Measurements from ENCODE around the gene TCEAL4. TPM values are rescaled to one million over a fixed set of nuclear protein-coding genes. Genes with fewer than 3 reads are reported as not detected.

TCEAL4 gene
- 10 to 100 TPM; 43.3 to 82.1 (median 68.7) TPM for total RNA-seq

DNA sequence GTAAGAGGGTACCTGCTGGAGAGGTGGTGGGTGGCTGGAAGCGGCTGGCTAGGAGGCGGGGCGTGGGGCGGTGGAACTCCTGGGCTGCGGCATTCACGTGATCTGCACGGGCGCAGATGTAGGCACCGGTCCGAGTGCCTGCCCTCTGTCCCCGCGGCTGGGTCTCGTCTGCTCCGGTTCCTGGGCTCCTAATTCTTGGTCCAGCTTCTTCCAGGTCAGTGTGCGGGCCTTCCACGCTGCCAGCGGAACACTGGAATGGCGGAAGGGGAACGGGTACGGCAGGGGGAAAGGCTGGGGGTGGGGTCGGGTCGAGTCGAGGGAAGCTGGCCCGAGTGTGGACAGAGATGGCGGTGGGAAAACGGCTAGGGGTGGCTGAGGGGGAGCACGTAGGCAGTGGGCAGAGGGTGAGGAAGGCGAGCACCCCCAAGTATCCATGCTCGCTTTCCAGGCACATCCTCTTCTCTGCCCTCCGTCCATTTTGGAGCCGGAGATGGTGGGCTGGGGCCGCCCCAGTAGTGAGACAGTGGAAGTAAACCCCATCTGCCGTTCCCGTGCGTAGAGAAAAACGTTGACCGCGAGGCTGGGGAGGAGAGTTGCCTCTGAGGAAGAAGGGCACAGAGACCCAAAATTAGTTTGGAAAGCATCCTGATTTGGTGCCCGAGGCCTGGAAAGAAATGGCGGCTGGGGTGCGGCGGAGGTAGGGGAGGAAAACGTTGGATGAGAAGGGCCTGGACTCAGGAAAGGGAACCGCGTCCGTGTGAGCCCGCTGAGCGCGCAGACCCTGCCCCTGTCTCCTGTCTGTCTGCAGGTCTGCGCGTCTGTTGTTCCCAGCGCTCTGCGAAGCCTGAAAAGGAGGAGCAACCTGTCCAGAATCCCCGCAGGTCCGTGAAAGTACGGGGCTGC, at the start of gene TCEAL4:
Gene TCEAL4, plus strand, starts transcription at position 105 of the 903 bp plus-strand sequence. CDS start 1,161 bp downstream, outside the sequence.
- TF ChIP-seq, protein P1, sequence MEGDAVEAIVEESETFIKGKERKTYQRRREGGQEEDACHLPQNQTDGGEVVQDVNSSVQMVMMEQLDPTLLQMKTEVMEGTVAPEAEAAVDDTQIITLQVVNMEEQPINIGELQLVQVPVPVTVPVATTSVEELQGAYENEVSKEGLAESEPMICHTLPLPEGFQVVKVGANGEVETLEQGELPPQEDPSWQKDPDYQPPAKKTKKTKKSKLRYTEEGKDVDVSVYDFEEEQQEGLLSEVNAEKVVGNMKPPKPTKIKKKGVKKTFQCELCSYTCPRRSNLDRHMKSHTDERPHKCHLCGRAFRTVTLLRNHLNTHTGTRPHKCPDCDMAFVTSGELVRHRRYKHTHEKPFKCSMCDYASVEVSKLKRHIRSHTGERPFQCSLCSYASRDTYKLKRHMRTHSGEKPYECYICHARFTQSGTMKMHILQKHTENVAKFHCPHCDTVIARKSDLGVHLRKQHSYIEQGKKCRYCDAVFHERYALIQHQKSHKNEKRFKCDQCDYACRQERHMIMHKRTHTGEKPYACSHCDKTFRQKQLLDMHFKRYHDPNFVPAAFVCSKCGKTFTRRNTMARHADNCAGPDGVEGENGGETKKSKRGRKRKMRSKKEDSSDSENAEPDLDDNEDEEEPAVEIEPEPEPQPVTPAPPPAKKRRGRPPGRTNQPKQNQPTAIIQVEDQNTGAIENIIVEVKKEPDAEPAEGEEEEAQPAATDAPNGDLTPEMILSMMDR (IDR thresholded peaks at IDR 0.05; ENCODE audit: low read depth): no peak

DNA sequence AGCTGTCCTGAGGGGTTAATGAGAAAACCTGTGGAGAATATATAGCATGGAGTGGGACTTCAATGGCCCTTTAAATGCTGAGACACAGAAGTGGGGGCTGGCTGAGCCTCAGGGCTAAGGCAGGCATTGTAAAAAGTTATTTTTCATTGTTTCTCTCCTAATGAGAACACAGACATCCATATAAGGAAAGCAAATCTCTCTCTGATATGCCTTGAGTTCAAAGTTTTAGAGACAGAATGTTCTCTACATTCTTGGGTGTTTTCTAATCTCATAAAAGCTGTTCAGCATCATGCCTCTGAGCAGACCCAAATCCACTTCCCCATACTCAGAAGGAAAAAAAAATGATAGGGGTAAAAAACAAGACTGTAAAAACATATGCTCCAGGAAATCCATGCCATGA, 49.2 kb upstream of the TCEAL4 start:
- TF ChIP-seq, protein P1 (IDR thresholded peaks at IDR 0.05; ENCODE audit: low read depth): no peak

DNA sequence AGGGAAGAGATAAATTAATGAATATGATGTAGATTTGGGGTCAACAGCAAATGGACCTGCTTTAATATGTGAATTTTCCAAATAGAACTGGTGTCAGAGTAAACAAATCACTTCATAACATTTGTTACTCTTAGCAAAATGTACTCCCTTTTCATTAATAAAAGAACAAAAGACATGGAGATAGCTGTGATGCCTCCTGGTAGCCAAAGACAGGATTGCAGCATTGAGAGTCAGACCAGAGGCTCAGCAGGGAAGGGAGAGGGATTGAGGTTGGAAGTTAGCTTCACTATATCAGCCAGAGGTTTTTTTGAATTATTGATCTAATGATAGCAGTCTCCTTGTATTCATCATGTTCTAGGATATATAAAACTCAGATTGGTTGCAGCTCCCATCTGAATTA, 48.6 kb upstream of the TCEAL4 start:
- TF ChIP-seq, protein P1 (IDR thresholded peaks at IDR 0.05; ENCODE audit: low read depth): no peak

DNA sequence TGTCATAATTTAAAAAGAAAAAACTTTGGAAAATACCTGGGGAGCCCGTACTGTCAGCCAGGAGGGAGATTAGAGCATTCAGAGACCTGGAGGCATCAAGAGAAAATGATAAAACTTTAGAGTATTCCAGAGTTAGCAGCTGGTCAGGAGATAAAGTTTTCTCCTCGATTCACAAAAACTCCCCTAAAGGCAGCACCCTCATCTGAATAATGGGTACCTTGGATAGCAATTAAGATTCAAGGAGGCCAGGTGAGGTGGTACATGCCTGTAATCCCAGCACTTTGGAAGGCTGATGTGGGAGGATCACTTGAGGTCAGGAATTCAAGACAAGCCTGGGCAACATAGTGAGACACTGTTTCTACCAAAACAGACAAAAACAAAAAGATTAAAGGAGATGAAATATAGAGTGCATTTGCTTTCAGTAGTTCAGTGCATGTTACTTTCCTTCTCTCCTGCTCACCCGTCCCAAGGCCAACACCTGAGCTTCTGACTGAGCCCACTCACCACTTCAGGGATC, 47.4 kb upstream of the TCEAL4 start:
- TF ChIP-seq, protein P1 (IDR thresholded peaks at IDR 0.05; ENCODE audit: low read depth): no peak

DNA sequence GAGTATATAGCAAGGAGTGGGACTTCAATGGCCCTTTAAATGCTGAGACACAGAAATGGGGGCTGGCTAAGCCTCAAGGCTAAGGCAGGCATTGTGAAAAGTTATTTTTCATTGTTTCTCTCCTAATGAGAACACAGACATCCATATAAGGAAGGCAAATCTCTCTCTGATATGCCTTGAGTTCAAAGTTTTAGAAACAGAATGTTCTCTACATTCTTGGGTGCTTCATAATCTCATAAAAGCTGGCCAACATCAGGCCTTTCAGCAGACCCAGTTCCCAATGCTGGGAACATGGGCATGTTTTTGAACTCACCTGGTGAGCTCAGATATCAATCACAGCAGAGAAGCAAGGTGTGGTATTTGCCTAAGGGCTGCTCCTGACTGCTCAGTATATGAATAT, 46.6 kb upstream of the TCEAL4 start:
- TF ChIP-seq, protein P1 (IDR thresholded peaks at IDR 0.05; ENCODE audit: low read depth): no peak

DNA sequence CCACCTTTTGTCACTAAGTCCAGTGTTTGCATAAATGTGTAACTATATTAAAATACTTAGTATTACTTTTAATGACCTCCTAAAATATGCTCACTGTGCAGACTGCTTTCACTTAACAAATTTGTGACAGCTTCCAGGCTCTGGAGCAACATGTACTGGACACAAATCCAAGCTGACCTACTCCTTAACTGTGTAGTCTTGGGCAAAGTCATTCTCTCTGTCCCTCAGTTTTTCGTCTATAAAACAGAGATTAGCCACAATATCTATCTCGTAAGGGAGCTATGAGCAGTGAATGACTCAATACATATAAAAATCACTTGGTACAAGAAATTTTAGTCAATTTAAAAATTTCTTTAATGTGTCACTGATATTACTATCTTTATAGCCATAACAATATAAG, 45.6 kb upstream of the TCEAL4 start:
- TF ChIP-seq, protein P1 (IDR thresholded peaks at IDR 0.05; ENCODE audit: low read depth): no peak

DNA sequence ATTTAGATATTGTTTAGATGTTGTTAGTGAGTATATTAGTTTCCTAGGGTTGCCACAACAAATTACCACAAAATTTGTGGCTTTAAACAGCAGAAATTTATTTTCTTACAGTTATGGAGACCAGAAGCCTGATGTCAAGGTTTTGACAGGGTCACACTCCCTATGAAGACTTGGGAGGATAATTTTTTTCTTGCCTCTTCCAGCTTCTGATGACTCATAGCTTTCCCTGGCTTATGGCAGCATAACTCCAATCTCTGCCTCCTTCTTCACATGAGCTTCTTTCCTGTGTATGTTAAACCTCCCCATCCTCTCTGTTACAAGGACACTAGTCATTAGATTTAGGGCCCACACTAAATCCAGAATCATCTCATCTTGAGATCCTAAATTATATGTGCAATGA, 45.2 kb upstream of the TCEAL4 start:
- TF ChIP-seq, protein P1 (IDR thresholded peaks at IDR 0.05; ENCODE audit: low read depth): no peak
